ENCODE results near the gene ECHDC3.
"Not testable (repeated sequence)": the region's sequence is repeated elsewhere in the genome, so short reads cannot be mapped to it uniquely, and the experiment has no call there.

The ECHDC3 gene

GRCh38 chr10:11706895-11707567 is 35.2 kb upstream of the ECHDC3 start:
- no peaks in the 10 kb centered on the region for H3K27me3 ChIP-seq (ENCODE audit: control insufficient read depth, insufficient read depth, low read length)
- H3K36me3 ChIP-seq (ENCODE audit: control insufficient read depth, insufficient read depth, low read length): no peaks in the 10 kb centered on the region
- H3K9ac ChIP-seq (ENCODE audit: low read depth, low read length): no peak overlapping the region
- H3K9me3 ChIP-seq (ENCODE audit: control insufficient read depth, insufficient read depth, low read length): no peaks in the 10 kb centered on the region
- no peak overlapping the region for H3K4me3 ChIP-seq (ENCODE audit: low read depth, low read length)
- no peaks in the 10 kb centered on the region for H3K4me1 ChIP-seq (ENCODE audit: control insufficient read depth, insufficient read depth, low read length)

GRCh38 chr10:11707624-11708350 is 34.4 kb upstream of the ECHDC3 start:
- Histone ChIP-seq H3K9me3 (ENCODE audit: control insufficient read depth, insufficient read depth, low read length) (no peaks in the 10 kb centered on the region), H3K4me1 (ENCODE audit: control insufficient read depth, insufficient read depth, low read length) (no peaks in the 10 kb centered on the region), H3K36me3 (ENCODE audit: control insufficient read depth, insufficient read depth, low read length) (no peaks in the 10 kb centered on the region), H3K27me3 (ENCODE audit: control insufficient read depth, insufficient read depth, low read length) (no peaks in the 10 kb centered on the region), H3K4me3 (ENCODE audit: low read depth, low read length) (no peak overlapping the region), H3K9ac (ENCODE audit: low read depth, low read length) (no peak overlapping the region)

- H3K4me3 ChIP-seq (ENCODE audit: low read depth, low read length); H3K4me1 ChIP-seq (ENCODE audit: control insufficient read depth, insufficient read depth, low read length); H3K9ac ChIP-seq (ENCODE audit: low read depth, low read length); H3K9me3 ChIP-seq (ENCODE audit: control insufficient read depth, insufficient read depth, low read length); H3K36me3 ChIP-seq (ENCODE audit: control insufficient read depth, insufficient read depth, low read length); H3K27me3 ChIP-seq (ENCODE audit: control insufficient read depth, insufficient read depth, low read length): not testable (repeated sequence)
Observed at GRCh38 chr10:11708801-11709200, 33.4 kb upstream of the ECHDC3 start.

GRCh38 chr10:11712744-11713143 is 29.4 kb upstream of the ECHDC3 start:
- no peaks in the 10 kb centered on the region for H3K4me1 ChIP-seq (ENCODE audit: control insufficient read depth, insufficient read depth, low read length)
- no peak overlapping the region for H3K9ac ChIP-seq (ENCODE audit: low read depth, low read length)
- H3K27me3 ChIP-seq (ENCODE audit: control insufficient read depth, insufficient read depth, low read length): no peaks in the 10 kb centered on the region
- no peaks in the 10 kb centered on the region for H3K36me3 ChIP-seq (ENCODE audit: control insufficient read depth, insufficient read depth, low read length)
- no peak overlapping the region for H3K4me3 ChIP-seq (ENCODE audit: low read depth, low read length)
- H3K9me3 ChIP-seq (ENCODE audit: control insufficient read depth, insufficient read depth, low read length): no peaks in the 10 kb centered on the region

- no peak overlapping the region for H3K4me3 ChIP-seq (ENCODE audit: low read depth, low read length)
Observed at GRCh38 chr10:11713186-11713743, 28.9 kb upstream of the ECHDC3 start.

GRCh38 chr10:11713963-11714362 is 28.2 kb upstream of the ECHDC3 start:
- Histone ChIP-seq H3K36me3 (ENCODE audit: control insufficient read depth, insufficient read depth, low read length) (no peaks in the 10 kb centered on the region), H3K4me3 (ENCODE audit: low read depth, low read length) (no peak overlapping the region), H3K9ac (ENCODE audit: low read depth, low read length) (no peak overlapping the region), H3K9me3 (ENCODE audit: control insufficient read depth, insufficient read depth, low read length) (no peaks in the 10 kb centered on the region), H3K27me3 (ENCODE audit: control insufficient read depth, insufficient read depth, low read length) (no peaks in the 10 kb centered on the region), H3K4me1 (ENCODE audit: control insufficient read depth, insufficient read depth, low read length) (no peaks in the 10 kb centered on the region)

More at GRCh38 chr10:11713186-11713743, 28.9 kb upstream of the ECHDC3 start:
- H3K27me3 ChIP-seq (ENCODE audit: control insufficient read depth, insufficient read depth, low read length): no peaks in the 10 kb centered on the region
- no peaks in the 10 kb centered on the region for H3K9me3 ChIP-seq (ENCODE audit: control insufficient read depth, insufficient read depth, low read length)
- no peaks in the 10 kb centered on the region for H3K36me3 ChIP-seq (ENCODE audit: control insufficient read depth, insufficient read depth, low read length)
- H3K4me1 ChIP-seq (ENCODE audit: control insufficient read depth, insufficient read depth, low read length): no peaks in the 10 kb centered on the region
- no peak overlapping the region for H3K9ac ChIP-seq (ENCODE audit: low read depth, low read length)

- no peaks in the 10 kb centered on the region for H3K4me1 ChIP-seq (ENCODE audit: control insufficient read depth, insufficient read depth, low read length)
- H3K36me3 ChIP-seq (ENCODE audit: control insufficient read depth, insufficient read depth, low read length): no peaks in the 10 kb centered on the region
- no peaks in the 10 kb centered on the region for H3K27me3 ChIP-seq (ENCODE audit: control insufficient read depth, insufficient read depth, low read length)
- H3K4me3 ChIP-seq (ENCODE audit: low read depth, low read length): no peak overlapping the region
- no peak overlapping the region for H3K9ac ChIP-seq (ENCODE audit: low read depth, low read length)
- H3K9me3 ChIP-seq (ENCODE audit: control insufficient read depth, insufficient read depth, low read length): no peaks in the 10 kb centered on the region
Observed at GRCh38 chr10:11714750-11715365, 27.3 kb upstream of the ECHDC3 start.

GRCh38 chr10:11715815-11716494 is 26.2 kb upstream of the ECHDC3 start:
- Histone ChIP-seq H3K27me3 (ENCODE audit: control insufficient read depth, insufficient read depth, low read length) (no peaks in the 10 kb centered on the region), H3K4me1 (ENCODE audit: control insufficient read depth, insufficient read depth, low read length) (no peaks in the 10 kb centered on the region), H3K36me3 (ENCODE audit: control insufficient read depth, insufficient read depth, low read length) (no peaks in the 10 kb centered on the region), H3K4me3 (ENCODE audit: low read depth, low read length) (no peak overlapping the region), H3K9me3 (ENCODE audit: control insufficient read depth, insufficient read depth, low read length) (no peaks in the 10 kb centered on the region), H3K9ac (ENCODE audit: low read depth, low read length) (no peak overlapping the region)

- H3K4me3 ChIP-seq (ENCODE audit: low read depth, low read length): no peak overlapping the region
- no peaks in the 10 kb centered on the region for H3K27me3 ChIP-seq (ENCODE audit: control insufficient read depth, insufficient read depth, low read length)
- no peaks in the 10 kb centered on the region for H3K4me1 ChIP-seq (ENCODE audit: control insufficient read depth, insufficient read depth, low read length)
- no peaks in the 10 kb centered on the region for H3K36me3 ChIP-seq (ENCODE audit: control insufficient read depth, insufficient read depth, low read length)
- no peaks in the 10 kb centered on the region for H3K9me3 ChIP-seq (ENCODE audit: control insufficient read depth, insufficient read depth, low read length)
- no peak overlapping the region for H3K9ac ChIP-seq (ENCODE audit: low read depth, low read length)
Observed at GRCh38 chr10:11716686-11717085, 25.5 kb upstream of the ECHDC3 start.

- H3K36me3 ChIP-seq (ENCODE audit: control insufficient read depth, insufficient read depth, low read length): no peaks in the 10 kb centered on the region
- no peak overlapping the region for H3K9ac ChIP-seq (ENCODE audit: low read depth, low read length)
- no peak overlapping the region for H3K4me3 ChIP-seq (ENCODE audit: low read depth, low read length)
- no peaks in the 10 kb centered on the region for H3K4me1 ChIP-seq (ENCODE audit: control insufficient read depth, insufficient read depth, low read length)
- no peaks in the 10 kb centered on the region for H3K9me3 ChIP-seq (ENCODE audit: control insufficient read depth, insufficient read depth, low read length)
- no peaks in the 10 kb centered on the region for H3K27me3 ChIP-seq (ENCODE audit: control insufficient read depth, insufficient read depth, low read length)
Observed at GRCh38 chr10:11719496-11720259, 22.5 kb upstream of the ECHDC3 start.

GRCh38 chr10:11720260-11720741 is 21.9 kb upstream of the ECHDC3 start:
- no peaks in the 10 kb centered on the region for H3K9me3 ChIP-seq (ENCODE audit: control insufficient read depth, insufficient read depth, low read length)
- H3K4me1 ChIP-seq (ENCODE audit: control insufficient read depth, insufficient read depth, low read length): no peaks in the 10 kb centered on the region
- H3K4me3 ChIP-seq (ENCODE audit: low read depth, low read length): no peak overlapping the region
- H3K9ac ChIP-seq (ENCODE audit: low read depth, low read length): no peak overlapping the region
- H3K36me3 ChIP-seq (ENCODE audit: control insufficient read depth, insufficient read depth, low read length): no peaks in the 10 kb centered on the region
- no peaks in the 10 kb centered on the region for H3K27me3 ChIP-seq (ENCODE audit: control insufficient read depth, insufficient read depth, low read length)
